Ramos (cell line): ENCODE data around the gene VASH2.
"Not testable (repeated sequence)": the region's sequence is repeated elsewhere in the genome, so short reads cannot be mapped to it uniquely, and the experiment has no call there.

ENCODE experiments used
- in situ Hi-C: fragments of 300-500 bp; cut with MboI; formaldehyde crosslinking; loops from one replicate; pipeline ENCODE4 v1.14.3; 2022; ENCODE audit warnings: low sequenced_read_pairs; ENCODE audit not compliant: unreplicated experiment

Gene VASH2

GRCh38 chr1:213017447-213018273 is 67.3 kb downstream of the VASH2 start:
- in situ Hi-C loops = no loop called here

DNA sequence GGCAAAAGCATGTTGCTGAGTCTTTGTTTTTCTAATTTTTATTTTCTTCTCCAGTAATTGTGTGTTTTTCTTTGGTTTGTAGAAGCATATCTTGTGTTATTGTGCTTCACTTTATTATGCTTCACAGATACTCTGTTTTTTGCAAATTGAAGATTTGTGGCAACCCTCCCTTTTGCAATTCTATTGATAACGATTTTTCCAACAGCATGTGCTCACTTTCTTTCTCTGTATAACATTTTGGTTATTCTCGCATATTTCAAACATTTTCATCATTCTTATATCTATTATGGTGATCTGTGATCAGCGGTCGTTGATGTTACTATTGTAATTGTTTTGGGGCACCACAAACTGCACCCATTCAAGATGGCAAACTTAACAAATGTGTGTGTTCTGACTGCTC is 69.1 kb downstream of the VASH2 start:
- in situ Hi-C loops = no loop called here

GRCh38 chr1:213020016-213020415 is 69.7 kb downstream of the VASH2 start:
- in situ Hi-C loops = no loop called here

DNA sequence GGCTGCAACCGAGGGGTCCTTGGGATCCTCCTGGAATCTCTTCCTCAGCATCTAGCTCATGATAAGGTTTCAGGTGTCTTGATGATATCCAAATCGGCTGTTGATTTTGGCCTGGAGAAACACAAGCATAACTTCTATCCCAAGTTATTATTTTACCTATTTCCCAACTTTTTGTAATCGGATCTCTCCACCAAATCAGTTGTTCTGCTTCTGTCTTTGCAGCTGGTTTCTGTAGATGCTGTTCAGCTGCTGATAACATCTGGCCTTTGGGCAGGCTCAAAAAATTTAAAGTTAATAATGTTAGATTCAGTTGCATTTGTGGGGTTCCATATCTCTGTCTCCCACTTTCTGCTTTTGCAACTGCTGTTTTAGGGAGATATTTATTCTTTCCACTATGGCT is 76.7 kb downstream of the VASH2 start:
- in situ Hi-C loops = not testable (repeated sequence)

DNA sequence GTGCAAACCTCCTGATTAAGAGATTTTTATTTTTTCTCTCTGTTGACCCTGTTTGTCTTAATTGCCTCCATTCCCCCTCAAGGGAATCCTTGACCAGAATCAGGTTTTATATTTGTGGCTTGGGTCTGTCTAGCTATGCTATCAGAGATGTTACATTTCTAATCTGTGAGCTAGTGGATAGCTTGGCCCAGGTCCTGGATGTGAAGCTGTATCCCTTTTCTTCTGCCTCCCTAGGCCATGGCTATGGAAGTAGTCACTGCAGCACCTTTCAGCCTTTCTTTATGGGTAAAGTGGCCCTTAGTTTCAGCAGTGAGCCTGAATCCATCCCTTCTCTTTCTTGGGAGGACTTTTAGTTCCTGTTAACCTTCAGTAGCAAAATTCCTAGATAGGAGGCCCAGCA is 82.3 kb downstream of the VASH2 start:
- in situ Hi-C loops = no loop called here

DNA sequence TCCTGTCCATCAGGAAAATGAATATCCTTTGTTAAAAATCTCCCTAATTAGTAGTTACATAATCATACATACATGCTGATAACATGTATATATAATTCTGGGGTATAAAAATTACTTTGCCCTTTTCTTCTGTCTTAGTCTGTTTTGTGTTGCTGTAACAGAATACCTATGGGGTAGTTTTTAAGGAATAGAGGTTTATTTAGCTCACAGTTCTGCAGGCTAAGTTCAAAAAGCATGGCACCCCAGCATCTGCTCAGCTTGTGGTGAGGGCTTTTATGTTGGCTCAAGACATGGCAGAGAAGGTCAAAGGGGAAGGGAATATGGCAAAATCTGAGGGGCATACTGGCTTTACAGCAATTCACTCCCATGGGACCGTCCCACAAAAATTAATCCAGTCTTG is 84.4 kb downstream of the VASH2 start:
- in situ Hi-C loops = no loop called here

DNA sequence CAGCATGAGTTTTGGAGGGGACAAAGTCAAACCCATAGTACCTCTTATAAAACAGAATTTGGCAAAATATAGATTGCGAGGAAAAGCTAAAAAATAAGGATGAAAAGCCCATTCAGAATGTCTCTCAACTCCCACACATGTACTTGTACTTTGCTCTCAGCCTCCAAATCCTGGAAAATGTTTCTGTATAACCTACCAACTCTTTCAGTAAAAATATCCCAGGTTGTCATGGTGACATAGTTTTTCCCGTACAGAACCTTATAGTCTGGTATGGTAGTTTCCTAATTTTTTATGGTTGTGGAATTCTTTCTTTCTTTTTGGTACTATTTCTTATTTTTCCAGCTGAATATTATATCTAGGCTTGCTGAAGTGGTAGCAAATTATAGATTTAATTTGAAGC is 85.2 kb downstream of the VASH2 start:
- in situ Hi-C loops = no loop called here
